SK-N-SH treated with all-trans-retinoic acid at 6 μM for 48 hours (cell line): ENCODE data around the gene AKAP1.

ENCODE experiments used
- CREB5 ChIP-seq: fragments of 250-450 bp; sonication (Bioruptor Pico); IDR thresholded peaks from 2 replicates; pipeline ENCODE4 v1.5.1; 2020; ENCODE audit warnings: low read depth, mild to moderate bottlenecking, moderate library complexity
- PATZ1 ChIP-seq: fragments of 250-450 bp; sonication (Bioruptor Pico); IDR thresholded peaks from 2 replicates; pipeline ENCODE4 v1.8.0; 2020; ENCODE audit warnings: mild to moderate bottlenecking, moderate library complexity, borderline replicate concordance
- PPARA ChIP-seq: fragments of 250-450 bp; sonication (Bioruptor Pico); IDR thresholded peaks from 2 replicates; pipeline ENCODE4 v1.5.0; 2020; ENCODE audit warnings: mild to moderate bottlenecking, borderline replicate concordance
- TSHZ2 ChIP-seq: fragments of 250-450 bp; sonication (Bioruptor Pico); IDR thresholded peaks from 2 replicates; pipeline ENCODE4 v1.5.0; 2020; ENCODE audit warnings: mild to moderate bottlenecking, moderate library complexity

- no peak for TF ChIP-seq TSHZ2 (CRISPR knock-in tag)
- no peak for TF ChIP-seq PPARA (CRISPR knock-in tag)
- TF ChIP-seq PATZ1, result no peak
- TF ChIP-seq CREB5 (CRISPR knock-in tag), result no peak
Measured at GRCh38 chr17:57078274-57078673, 6.8 kb upstream of the AKAP1 start.
